Esophagus muscularis mucosa (tissue), 3 donors: ENCODE results near the gene C11orf21.

Source experiments
- CTCF ChIP-seq, 3 experiments: fragments of 200-600 bp in 2 of 3; fragments of 450-650 bp in 1 of 3; sonication (generic) in 2 of 3; IDR thresholded peaks; one replicate each; pipeline ENCODE4 v1.5.1; 2017 to 2019; ENCODE audit warnings: antibody characterized with exemption in 3 of 3, mild to moderate bottlenecking in 2 of 3, moderate library complexity in 1 of 3
- POLR2AphosphoS5 ChIP-seq, 2 donors: sonication (generic); formaldehyde crosslinking; IDR thresholded peaks; one replicate each; pipeline ENCODE4 v1.6.1; 2017; ENCODE audit warnings: antibody characterized with exemption in 2 of 2

GRCh38 chr11:2273311-2273710 lies 28.4 kb downstream of the C11orf21 start:
- TF ChIP-seq CTCF (IDR thresholded peaks at IDR 0.05): no peak
- TF ChIP-seq POLR2AphosphoS5 (IDR thresholded peaks at IDR 0.05): no peak
